K562 (cell line): ENCODE measurements around the gene BOLA3. TPM values are rescaled to one million over a fixed set of nuclear protein-coding genes. Genes with fewer than 3 reads are reported as not detected.

Experiments
- ARID1B ChIP-seq: fragments of 450-650 bp; IDR thresholded peaks from 2 replicates; pipeline ENCODE4 v1.6.1; 2016; ENCODE audit warnings: antibody characterized with exemption, mild to moderate bottlenecking, inconsistent platforms
- CBFA2T3 ChIP-seq: fragments of 450-650 bp; IDR thresholded peaks from 2 replicates; pipeline ENCODE4 v1.6.1; 2017
- CREM ChIP-seq: IDR thresholded peaks from 2 replicates; pipeline ENCODE4 v1.6.1; 2014; ENCODE audit warnings: antibody characterized with exemption, low read depth
- NCOR1 ChIP-seq: fragments of 450-650 bp; IDR thresholded peaks from 2 replicates; pipeline ENCODE4 v1.6.1; 2016; ENCODE audit warnings: mild to moderate bottlenecking, moderate library complexity
- POLR2A ChIP-seq: fragments of 450-650 bp; conservative IDR thresholded peaks from 2 replicates; pipeline ENCODE4 v1.6.1; 2016
- POLR2AphosphoS5 ChIP-seq: IDR thresholded peaks from 2 replicates; pipeline ENCODE4 v1.6.1; 2011; ENCODE audit warnings: mild to moderate bottlenecking, low read depth, low read length, moderate library complexity; ENCODE audit not compliant: control insufficient read depth, insufficient read depth
- RFX1 ChIP-seq: fragments of 450-650 bp; IDR thresholded peaks from 2 replicates; pipeline ENCODE4 v1.6.1; 2016; ENCODE audit warnings: mild to moderate bottlenecking, moderate library complexity
- STAT5A ChIP-seq: IDR thresholded peaks from 2 replicates; pipeline ENCODE4 v1.6.1; 2012; ENCODE audit warnings: low read length, inconsistent platforms, borderline replicate concordance
- TBL1XR1 ChIP-seq, 2 experiments: IDR thresholded peaks; 2 replicates each; pipeline ENCODE4 v1.6.1; 2012; ENCODE audit warnings: improper control_type of control experiment in 2 of 2, low read length in 2 of 2, mild to moderate bottlenecking in 1 of 2
- TBP ChIP-seq: optimal IDR thresholded peaks from 2 replicates; pipeline ENCODE3; 2011; ENCODE audit warnings: low read depth, low read length, improper control_type of control experiment
- TEAD4 ChIP-seq, 2 experiments: sonication (generic) in 1 of 2; formaldehyde crosslinking in 1 of 2; IDR thresholded peaks; 2 replicates each; pipeline versions ENCODE4 v1.6.1 to v1.8.0; 2012 to 2022; ENCODE audit warnings: borderline replicate concordance in 1 of 2, inconsistent platforms in 1 of 2, low read length in 1 of 2, mild to moderate bottlenecking in 1 of 2, missing genetic modification reagents in 1 of 2
- UBTF ChIP-seq, 2 experiments: IDR thresholded peaks; 2 replicates each; pipeline ENCODE4 v1.6.1; 2012; ENCODE audit warnings: improper control_type of control experiment in 2 of 2, low read depth in 2 of 2, low read length in 2 of 2, borderline replicate concordance in 1 of 2
- ZBTB11 ChIP-seq, 3 experiments: fragments of 200-800 bp in 1 of 3; fragments of 250-450 bp in 1 of 3; fragments of 450-650 bp in 1 of 3; sonication (Bioruptor Pico) in 1 of 3; sonication (Bioruptor generic) in 1 of 3; formaldehyde crosslinking in 1 of 3; IDR thresholded peaks; 2 replicates each; pipeline versions ENCODE4 v1.6.1 to v1.8.0; 2016 to 2022; ENCODE audit warnings: mild to moderate bottlenecking in 2 of 3, missing genetic modification characterization in 2 of 3, missing compliant biosample characterization in 1 of 3, moderate library complexity in 1 of 3
- ZBTB33 ChIP-seq: sonication (generic); formaldehyde crosslinking; IDR thresholded peaks from 2 replicates; pipeline ENCODE4 v1.8.1; 2023; ENCODE audit warnings: mild to moderate bottlenecking, missing genetic modification reagents
- ZNF592 ChIP-seq: fragments of 450-650 bp; IDR thresholded peaks from 2 replicates; pipeline ENCODE4 v1.6.1; 2017; ENCODE audit warnings: antibody characterized with exemption, mild to moderate bottlenecking
- polyA plus RNA-seq, 8 experiments: library from polyadenylated mRNA; depleted of rRNA in 4 of 8; stranded (reverse) in 5 of 8; unstranded in 3 of 8; fragments of >200 nt; fragmentation: Nextera tagmentation in 2 of 8; fragmentation: Illumina TruSeq in 1 of 8; extraction: Ambion mirVana in 2 of 8; extraction: Trizol in 1 of 8; gene quantifications; 2 replicates each; pipeline versions ENCODE4 v1.2.1 to v1.2.3, GENCODE V29; 2011 to 2014; ENCODE audit warnings: inconsistent platforms in 1 of 8, missing spikeins in 1 of 8
- total RNA-seq, 7 experiments: library from RNA; depleted of rRNA in 6 of 7; stranded (reverse); fragments of >200 nt in 6 of 7; fragmentation: Illumina TruSeq in 2 of 7; extraction: Trizol in 2 of 7; gene quantifications; 2 replicates each; pipeline versions ENCODE4 v1.2.1 to v1.2.3, GENCODE V29; 2011 to 2021; ENCODE audit warnings: low replicate concordance in 1 of 7

The BOLA3 gene
- total and polyA plus RNA-seq, 9 of the 15 experiments (the other 6 are each of a cell fraction or from before 2014, with no cell fraction given): 149 to 619 (median 255) TPM

GRCh38 chr2:74131901-74132300 lies 15.8 kb downstream of the BOLA3 start (continued):
- TF ChIP-seq ZNF592 (0 out of 2 replicates have a peak, but pooled peaks have one; percentile 33), POLR2A (peak; percentile 49; the same call in 1 of the 2 replicates), POLR2AphosphoS5 (peak; percentile 57; the same call in 1 of the 2 replicates), ARID1B (peak; percentile 85), CREM (0 out of 2 replicates have a peak, but pooled peaks have one; percentile 17), ZBTB33 (CRISPR knock-in tag) (no peak), RFX1 (no peak), STAT5A (peak; percentile 52; the same call in 1 of the 2 replicates), ZBTB11 (CRISPR knock-in tag; IDR thresholded peaks at IDR 0.05) (peak in 1 of 3 experiments; percentile 76; a peak in 2 of 6 replicates), TEAD4 (IDR thresholded peaks at IDR 0.05; ENCODE audit: low read length) (peak; percentile 60), TEAD4 (CRISPR knock-in tag; IDR thresholded peaks at IDR 0.05; ENCODE audit: borderline replicate concordance) (no peak), CBFA2T3 (peak; percentile 77), TBL1XR1 (IDR thresholded peaks at IDR 0.05; ENCODE audit: low read length in 2 of 2) (0 out of 4 replicates have a peak, but pooled peaks of 1 of the 2 experiments have one; percentile 9), UBTF (IDR thresholded peaks at IDR 0.05; ENCODE audit: borderline replicate concordance in 1 of 2, low read depth in 2 of 2, low read length in 2 of 2) (0 out of 4 replicates have a peak, but pooled peaks of 1 of the 2 experiments have one; percentile 29), NCOR1 (peak; percentile 28; the same call in 1 of the 2 replicates), TBP (peak; percentile 35)
